H1 (cell line): ENCODE data around the gene EMC10. TPM values are rescaled to one million over a fixed set of nuclear protein-coding genes. Genes with fewer than 3 reads are reported as not detected.

Source experiments
- CTCF ChIA-PET: fragments of 300-600 bp; sonication (Branson Sonifier 250); formaldehyde crosslinking; loops from one replicate; lab custom pipeline; 2021; ENCODE audit not compliant: partially characterized antibody; lab: Charles Lee
- POLR2A ChIA-PET: fragments of 300-600 bp; sonication (Branson Sonifier 250); formaldehyde crosslinking; loops from one replicate; lab custom pipeline; 2021; ENCODE audit warnings: inconsistent platforms; ENCODE audit not compliant: partially characterized antibody; lab: Charles Lee
- DNase-seq, 2 experiments: peaks; one replicate each; pipeline versions ENCODE4 v3.0.0 to v3.0.0-alpha.2; 2010 to 2022; ENCODE audit warnings: low spot score in 2 of 2, low read depth in 1 of 2, mixed read lengths in 1 of 2
- FAIRE-seq: peaks from 2 replicates; lab custom pipeline; 2011; peaks lifted over from hg19 to GRCh38; lab: Jason Lieb, UNC
- H2AFZ ChIP-seq: 2 replicates; pipeline ENCODE4 v1.8.1; 2012; ENCODE audit warnings: low read length, inconsistent platforms
- H2AK5ac ChIP-seq: 2 replicates; pipeline ENCODE4 v1.6.1; 2013; ENCODE audit warnings: low read depth, low read length
- H2BK120ac ChIP-seq: replicated peaks from 2 replicates; pipeline ENCODE3; 2013; ENCODE audit warnings: low read depth, low read length, inconsistent platforms
- H2BK12ac ChIP-seq: 2 replicates; pipeline ENCODE4 v1.6.1; 2013; ENCODE audit warnings: low read depth, low read length
- H2BK15ac ChIP-seq: 2 replicates; pipeline ENCODE4 v1.6.1; 2013; ENCODE audit warnings: low read length
- H2BK20ac ChIP-seq: 2 replicates; pipeline ENCODE4 v1.6.1; 2013; ENCODE audit warnings: low read length
- H2BK5ac ChIP-seq: 2 replicates; pipeline ENCODE4 v1.6.1; 2013; ENCODE audit warnings: low read depth, low read length
- H3K14ac ChIP-seq: 2 replicates; pipeline ENCODE4 v1.6.1; 2013; ENCODE audit warnings: inconsistent platforms; ENCODE audit not compliant: insufficient read length
- H3K18ac ChIP-seq: 2 replicates; pipeline ENCODE4 v1.6.1; 2013; ENCODE audit warnings: low read length; ENCODE audit errors: extremely low read depth
- H3K23ac ChIP-seq: 2 replicates; pipeline ENCODE4 v1.6.1; 2013; ENCODE audit warnings: inconsistent platforms; ENCODE audit not compliant: insufficient read length
- H3K23me2 ChIP-seq: 2 replicates; pipeline ENCODE4 v1.6.1; 2013; ENCODE audit warnings: low read depth, low read length
- H3K27ac ChIP-seq: 2 replicates; pipeline ENCODE4 v1.6.1; 2011; ENCODE audit warnings: low read depth, low read length, inconsistent platforms
- H3K27me3 ChIP-seq, 4 experiments: replicated peaks in 1 of 4; 1 replicate in 1 of 4; 2 replicates in 3 of 4; pipeline versions ENCODE4 v1.6.1 to v1.8.1; 2011 to 2013; ENCODE audit warnings: low read length in 3 of 4, mild to moderate bottlenecking in 3 of 4, inconsistent platforms in 2 of 4, mixed read lengths in 2 of 4, moderate library complexity in 1 of 4; ENCODE audit not compliant: control insufficient read depth in 3 of 4, insufficient read depth in 3 of 4; ENCODE audit errors: extremely low read depth in 1 of 4
- H3K36me3 ChIP-seq, 4 experiments: 2 replicates each; pipeline versions ENCODE4 v1.6.1 to v1.8.1; 2011 to 2013; ENCODE audit warnings: mild to moderate bottlenecking in 4 of 4, low read length in 3 of 4, moderate library complexity in 2 of 4, control low read depth in 1 of 4, inconsistent platforms in 1 of 4; ENCODE audit not compliant: insufficient read depth in 4 of 4, control insufficient read depth in 2 of 4
- H3K4ac ChIP-seq: replicated peaks from 2 replicates; pipeline ENCODE3; 2013; ENCODE audit warnings: low read length, low read depth, mixed read lengths, inconsistent platforms; ENCODE audit not compliant: insufficient read length
- H3K4me1 ChIP-seq, 4 experiments: replicated peaks in 1 of 4; 1 replicate in 1 of 4; 2 replicates in 3 of 4; pipeline versions ENCODE4 v1.6.1 to v1.8.1; 2011 to 2013; ENCODE audit warnings: low read length in 3 of 4, inconsistent platforms in 2 of 4, mixed read lengths in 1 of 4; ENCODE audit not compliant: insufficient read depth in 4 of 4, control insufficient read depth in 3 of 4
- H3K4me2 ChIP-seq, 2 experiments: 2 replicates each; pipeline versions ENCODE4 v1.6.1 to v1.8.1; 2011 to 2013; ENCODE audit warnings: low read depth in 2 of 2, low read length in 2 of 2, control low read depth in 1 of 2, inconsistent platforms in 1 of 2, mild to moderate bottlenecking in 1 of 2; ENCODE audit not compliant: insufficient read depth in 1 of 2
- H3K4me3 ChIP-seq, 4 experiments: fragments of 200-600, 300-600 bp in 1 of 4; sonication (generic), shearing (Covaris generic), sonication (Bioruptor Twin) in 1 of 4; 2 replicates each; pipeline versions ENCODE4 v1.5.1 to v1.8.1; 2011 to 2016; ENCODE audit warnings: low read length in 4 of 4, low read depth in 3 of 4, control low read depth in 2 of 4, inconsistent platforms in 2 of 4, mild to moderate bottlenecking in 2 of 4, mixed read lengths in 1 of 4, moderate library complexity in 1 of 4; ENCODE audit not compliant: insufficient read depth in 2 of 4; ENCODE audit errors: extremely low read depth in 1 of 4
- H3K56ac ChIP-seq: replicated peaks from 2 replicates; pipeline ENCODE3; 2013; ENCODE audit warnings: low read depth, mild to moderate bottlenecking, mixed read lengths, low read length, inconsistent platforms; ENCODE audit not compliant: insufficient read length
- H3K79me1 ChIP-seq: 2 replicates; pipeline ENCODE4 v1.6.1; 2013; ENCODE audit warnings: low read depth, low read length, control low read depth
- H3K79me2 ChIP-seq, 2 experiments: 2 replicates each; pipeline versions ENCODE4 v1.6.1 to v1.8.1; 2012 to 2013; ENCODE audit warnings: low read length in 2 of 2, mild to moderate bottlenecking in 2 of 2, inconsistent platforms in 1 of 2; ENCODE audit not compliant: insufficient read depth in 2 of 2, control insufficient read depth in 1 of 2
- H3K9ac ChIP-seq, 4 experiments: replicated peaks in 1 of 4; 1 replicate in 1 of 4; 2 replicates in 3 of 4; pipeline versions ENCODE4 v1.6.1 to v1.8.1; 2011 to 2013; ENCODE audit warnings: low read depth in 3 of 4, low read length in 3 of 4, control low read depth in 2 of 4, mild to moderate bottlenecking in 2 of 4, moderate library complexity in 2 of 4, inconsistent platforms in 1 of 4; ENCODE audit errors: extremely low read depth in 1 of 4
- H3K9me3 ChIP-seq, 2 experiments: 2 replicates each; pipeline versions ENCODE4 v1.6.1 to v1.8.1; 2012 to 2013; ENCODE audit warnings: mild to moderate bottlenecking in 2 of 2, moderate library complexity in 2 of 2, control low read depth in 1 of 2, inconsistent platforms in 1 of 2, low read depth in 1 of 2, low read length in 1 of 2, mixed read lengths in 1 of 2; ENCODE audit not compliant: insufficient read depth in 2 of 2
- H4K20me1 ChIP-seq, 2 experiments: replicated peaks in 1 of 2; 2 replicates each; pipeline versions ENCODE3 to v1.8.1; 2011 to 2013; ENCODE audit warnings: inconsistent platforms in 2 of 2, low read length in 2 of 2, mild to moderate bottlenecking in 1 of 2; ENCODE audit not compliant: insufficient read depth in 2 of 2, control insufficient read depth in 1 of 2
- H4K5ac ChIP-seq: 2 replicates; pipeline ENCODE4 v1.6.1; 2013; ENCODE audit warnings: low read length, low read depth, mixed read lengths, inconsistent platforms; ENCODE audit not compliant: insufficient read length
- H4K8ac ChIP-seq: 2 replicates; pipeline ENCODE4 v1.8.0; 2013; ENCODE audit warnings: mild to moderate bottlenecking, moderate library complexity, low read length, inconsistent platforms; ENCODE audit not compliant: insufficient read depth; ENCODE audit errors: extremely low read depth
- H4K91ac ChIP-seq: replicated peaks from 2 replicates; pipeline ENCODE3; 2013; ENCODE audit warnings: low read length, mixed read lengths, inconsistent platforms; ENCODE audit not compliant: insufficient read length
- CHD1 ChIP-seq: IDR thresholded peaks from 2 replicates; pipeline ENCODE4 v1.6.1; 2012; ENCODE audit warnings: low read depth, low read length, improper control_type of control experiment
- EGR1 ChIP-seq: IDR thresholded peaks from 2 replicates; pipeline ENCODE4 v1.6.1; 2011; ENCODE audit warnings: low read depth, low read length, borderline replicate concordance
- GABPA ChIP-seq: IDR thresholded peaks from 2 replicates; pipeline ENCODE4 v1.6.1; 2011; ENCODE audit warnings: mild to moderate bottlenecking, low read length, moderate library complexity, borderline replicate concordance; ENCODE audit not compliant: insufficient read depth
- JUN ChIP-seq: IDR thresholded peaks from 2 replicates; pipeline ENCODE4 v1.6.1; 2011; ENCODE audit warnings: low read depth, mild to moderate bottlenecking, improper control_type of control experiment, low read length
- RNF2 ChIP-seq: fragments of 200-900, 300-1000 bp; sonication (generic); IDR thresholded peaks from 2 replicates; pipeline ENCODE4 v1.7.1; 2016; ENCODE audit warnings: borderline replicate concordance, low read depth, mild to moderate bottlenecking, antibody characterized with exemption, low read length; ENCODE audit not compliant: poor library complexity, severe bottlenecking; ENCODE audit errors: missing control alignments
- RXRA ChIP-seq: IDR thresholded peaks from 2 replicates; pipeline ENCODE4 v1.6.1; 2011; ENCODE audit warnings: low read depth, mild to moderate bottlenecking, low read length, moderate library complexity; ENCODE audit not compliant: insufficient read depth
- SP2 ChIP-seq: IDR thresholded peaks from 2 replicates; pipeline ENCODE4 v1.6.1; 2012; ENCODE audit warnings: mild to moderate bottlenecking, low read length, inconsistent platforms
- SUZ12 ChIP-seq: fragments of 200-600 bp; sonication (generic); IDR thresholded peaks from 2 replicates; pipeline ENCODE4 v1.6.1; 2012; ENCODE audit warnings: mild to moderate bottlenecking, inconsistent platforms, low read length, moderate library complexity, mixed read lengths
- TAF1 ChIP-seq: IDR thresholded peaks from 2 replicates; pipeline ENCODE4 v1.6.1; 2011; ENCODE audit warnings: mild to moderate bottlenecking, low read depth, low read length
- WGBS, 2 experiments: shearing (Covaris generic) in 1 of 2; methylation state at CpG; one replicate each; pipeline versions ENCODE4 v1.1.6 to v1.1.7; 2013 to 2015; ENCODE audit warnings: low lambda C conversion rate in 2 of 2, mixed read lengths in 2 of 2, inconsistent platforms in 1 of 2, low coverage in 1 of 2, missing lambda C conversion rate in 1 of 2; ENCODE audit not compliant: insufficient replicate concordance in 2 of 2, insufficient coverage in 1 of 2, insufficient read length in 1 of 2; ENCODE audit errors: extremely low coverage in 1 of 2, missing lambda C conversion rate in 1 of 2; 5-methylcytosine and 5-hydroxymethylcytosine counted together
- polyA plus RNA-seq, 7 experiments: library from polyadenylated mRNA; depleted of rRNA in 3 of 7; stranded (reverse) in 5 of 7; unstranded in 2 of 7; fragments of >200 nt in 5 of 7; fragments of 200-250 nt in 2 of 7; gene quantifications; 1 replicate in 5 of 7; 2 replicates in 1 of 7; 4 replicates in 1 of 7; pipeline versions ENCODE4 v1.2.1 to v1.2.3, GENCODE V29; 2011 to 2013; ENCODE audit warnings: missing spikeins in 2 of 7, mixed read lengths in 2 of 7
- total RNA-seq: library from RNA; stranded (reverse); fragmentation: NEBNext Ultra II Directional; extraction: Animal tissue kit (Norgen Biotek cat#: 25700); gene quantifications from 2 replicates; pipeline ENCODE4 v1.2.1, GENCODE V29; 2021

The EMC10 gene
- total and polyA plus RNA-seq, 2 of the 8 experiments (the other 6 are each of a cell fraction or from before 2014, with no cell fraction given), result 77.6 to 103 TPM

DNA sequence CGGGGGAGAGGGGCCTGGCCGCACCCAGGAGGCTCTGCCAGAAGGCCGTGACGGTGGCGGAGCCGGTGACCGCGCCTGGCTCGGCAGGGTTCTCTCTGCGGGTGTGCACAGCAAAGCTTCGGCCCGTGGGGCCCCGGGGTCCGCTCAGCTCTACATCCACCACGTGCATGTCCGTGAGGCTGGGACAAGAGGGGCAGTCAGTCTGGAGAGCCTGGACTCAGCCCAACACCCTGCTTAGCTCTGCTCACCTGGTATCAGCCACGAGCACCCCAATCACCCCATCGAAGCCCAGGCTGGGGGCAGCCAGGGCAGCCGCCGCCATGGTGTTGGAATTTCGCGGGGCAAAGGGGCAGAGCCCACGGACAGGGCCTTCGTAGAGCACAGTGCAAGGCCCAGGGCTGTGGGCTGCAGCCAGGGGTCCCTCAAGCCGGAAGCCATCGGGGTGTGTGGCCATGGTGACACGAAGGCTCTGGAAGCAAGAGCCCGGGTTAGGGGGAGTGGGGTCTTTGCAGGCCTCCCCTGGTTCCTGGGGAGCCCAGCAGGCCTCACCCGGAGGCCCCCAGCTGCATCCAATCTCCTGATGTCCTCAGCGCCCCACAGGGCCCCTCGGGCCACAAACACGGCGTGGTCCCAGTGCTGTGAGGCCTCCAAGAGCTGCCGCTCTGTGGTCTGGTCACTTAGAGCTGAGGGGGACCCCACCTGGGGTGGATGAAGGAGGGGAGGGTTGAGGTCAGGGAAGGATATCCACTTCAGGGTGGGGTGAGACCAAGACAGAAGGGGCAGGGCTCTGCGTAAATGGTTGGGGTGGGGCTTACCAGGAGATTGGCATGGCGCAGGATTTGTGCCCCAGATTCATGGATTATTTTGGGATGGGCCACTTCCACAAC, 36.0 kb downstream of the EMC10 start:
- Histone ChIP-seq H3K79me1 (no peaks in the 10 kb centered on the region), H2BK12ac (no peak overlapping the region), H2BK15ac (no peak overlapping the region), H3K56ac (no peak overlapping the region), H3K27me3 (peaks cover 0 to 24% (median 14%) of the 10 kb centered on the region in 4 experiments; a peak in 6 of 7 replicates), H3K14ac (no peak overlapping the region), H4K20me1 (peaks cover 1 to 3% of the 10 kb centered on the region in 2 experiments), H3K9me3 (no peaks in the 10 kb centered on the region), H3K23me2 (no peaks in the 10 kb centered on the region; the same call in 1 of the 2 replicates), H3K36me3 (peaks cover 0 to under 1% (median 0%) of the 10 kb centered on the region in 4 experiments; a peak in 1 of 8 replicates), H3K4me2 (peak overlapping the region; percentile 57 to 66; a peak in 1 of 4 replicates), H3K18ac (no peak overlapping the region), H2AK5ac (no peak overlapping the region), H4K8ac (peak overlapping the region; percentile 43), H3K23ac (no peak overlapping the region), H2BK20ac (no peak overlapping the region), H3K79me2 (no peaks in the 10 kb centered on the region), H2AFZ (no peak overlapping the region), H4K5ac (no peak overlapping the region), H2BK5ac (no peak overlapping the region), H3K4me1 (peaks cover 0 to 6% (median 4%) of the 10 kb centered on the region in 4 experiments; a peak in 4 of 7 replicates), H3K4me3 (peak overlapping the region in 1 of 4 experiments; percentile 62; a peak in 2 of 8 replicates), H4K91ac (no peak overlapping the region), H2BK120ac (no peak overlapping the region), H3K4ac (no peak overlapping the region), H3K27ac (no peak overlapping the region), H3K9ac (no peak overlapping the region)
- WGBS, 2 experiments, result 91% methylated on average over 35 of the region's 36 CpGs; no CpG with 5 or more reads in 1 of the 2 experiments
- FAIRE-seq (no peak), DNase-seq (no peak)
- POLR2A ChIA-PET, result interaction anchor here (0.9 to 1.6 kb wide), 7 partner anchors 17 to 292 kb away, joined by 3 to 8 read pairs (median 3); no protein-coding TSS in a partner anchor
- TF ChIP-seq GABPA (no peak), CHD1 (no peak), EGR1 (no peak), JUN (no peak), RNF2 (no peak), SP2 (no peak), TAF1 (no peak), SUZ12 (no peak), RXRA (no peak)
- CTCF ChIA-PET, result interaction anchor here (0.6 to 19.3 kb wide), 6 partner anchors 12 to 170 kb away, joined by 3 to 206 read pairs (median 4); no protein-coding TSS in a partner anchor
